ENCODE measurements around the gene BTC. TPM values are rescaled to one million over a fixed set of nuclear protein-coding genes. Genes with fewer than 3 reads are reported as not detected.

The BTC gene
- total and polyA plus RNA-seq, 9 of the 15 experiments (the other 6 are each of a cell fraction or from before 2014, with no cell fraction given): not detected

DNA sequence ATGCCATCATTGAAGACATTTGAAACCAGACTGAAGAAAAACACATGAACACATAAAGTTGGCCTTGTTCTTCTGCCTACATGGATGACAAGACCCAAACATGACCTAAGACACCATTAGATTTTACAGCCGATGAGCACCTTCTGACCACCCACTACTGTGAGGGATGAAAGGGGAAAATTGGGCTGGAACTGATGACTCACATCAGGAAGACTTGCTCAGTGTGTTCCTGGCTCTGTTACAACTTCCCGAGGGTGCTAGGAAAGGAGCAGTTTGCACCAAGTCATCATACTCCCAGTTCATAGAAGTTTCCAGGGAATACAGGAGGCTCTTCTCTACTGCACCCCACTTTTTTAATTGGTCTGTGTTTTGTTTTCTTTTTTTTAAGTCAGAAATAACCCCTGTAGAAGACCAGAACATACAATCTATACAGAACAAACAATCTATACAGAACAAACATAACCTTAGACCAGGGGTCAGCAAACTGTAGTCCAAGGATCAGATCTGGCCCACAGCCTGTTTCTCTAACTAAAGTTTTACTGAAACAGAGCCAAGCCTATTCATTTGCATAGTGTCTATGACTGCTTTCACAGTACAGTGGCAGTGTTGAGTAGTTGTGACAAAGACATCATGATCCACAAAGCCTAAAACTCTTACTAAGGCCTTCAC, 25.3 kb downstream of the BTC start:
- no peak for DNase-seq (ENCODE audit: extremely low read depth in 1 of 4, low spot score in 3 of 4)
- Histone ChIP-seq H3K27me3 (ENCODE audit: control insufficient read depth in 2 of 2, insufficient read depth in 2 of 2, low read length in 2 of 2) (no peaks in the 10 kb centered on the region; a peak in 1 of 5 replicates), H3K4me1 (replicated peaks in 1 of 2; ENCODE audit: control insufficient read depth in 2 of 2, insufficient read depth in 2 of 2, low read length in 2 of 2) (no peaks in the 10 kb centered on the region), H4K20me1 (replicated peaks; ENCODE audit: control insufficient read depth, insufficient read depth, low read length) (no peaks in the 10 kb centered on the region), H2AFZ (ENCODE audit: low read depth, low read length) (no peak overlapping the region), H3K4me3 (no peak overlapping the region), H3K4me2 (ENCODE audit: insufficient read depth, low read length) (no peak overlapping the region), H3K9ac (ENCODE audit: insufficient read depth in 1 of 2, low read depth in 2 of 2, low read length in 2 of 2) (no peak overlapping the region), H3K9me1 (ENCODE audit: control insufficient read depth, insufficient read depth, low read length) (no peaks in the 10 kb centered on the region), H3K79me2 (ENCODE audit: control insufficient read depth, insufficient read depth, low read length) (no peaks in the 10 kb centered on the region), H3K36me3 (ENCODE audit: control insufficient read depth, insufficient read depth, low read length) (no peaks in the 10 kb centered on the region), H3K27ac (ENCODE audit: extremely low read depth, low read depth, low read length) (no peak overlapping the region), H3K9me3 (replicated peaks; ENCODE audit: control insufficient read depth, insufficient read depth, low read depth, low read length) (no peaks in the 10 kb centered on the region)
- CTCF ChIA-PET (ENCODE audit: low intra/inter-chr PET ratio): no interaction called here
- 0% methylated on average over 2 of the region's 2 CpGs for WGBS (ENCODE audit: insufficient coverage, low coverage, missing lambda C conversion rate)
- intact Hi-C loops (cut with micrococcal nuclease) (no loop called here), in situ Hi-C loops (cut with MboI) (no loop called here)
- BruUV-seq (replicated peaks): no TSS peak
- POLR2A ChIA-PET: no interaction called here
- peak; percentile 47; the same call in 2 of the 3 replicates for ATAC-seq
- peak; percentile 6 for FAIRE-seq
- TF ChIP-seq ZNF77 (CRISPR knock-in tag; IDR thresholded peaks at IDR 0.05) (no peak), RBFOX2 (IDR thresholded peaks at IDR 0.05; ENCODE audit: low read depth, low read length) (no peak), CAMTA2 (CRISPR knock-in tag; conservative IDR thresholded peaks at IDR 0.05) (no peak), PML (IDR thresholded peaks at IDR 0.05; ENCODE audit: low read length) (no peak), PCBP2 (IDR thresholded peaks at IDR 0.05; ENCODE audit: low read depth, low read length, poor library complexity, severe bottlenecking) (no peak), RNF2 (IDR thresholded peaks at IDR 0.05) (no peak), KLF13 (tag; IDR thresholded peaks at IDR 0.05; ENCODE audit: borderline replicate concordance, low read depth) (no peak), HCFC1 (IDR thresholded peaks at IDR 0.05; ENCODE audit: low read depth, low read length) (no peak), MAFF (IDR thresholded peaks at IDR 0.05; ENCODE audit: low read length) (no peak), POLR2A (conservative IDR thresholded peaks at IDR 0.05) (no peak), ZNF507 (tag; conservative IDR thresholded peaks at IDR 0.05) (no peak), NFIC (IDR thresholded peaks at IDR 0.05) (0 out of 2 replicates have a peak, but pooled peaks have one; percentile 41), ZNF431 (CRISPR knock-in tag; IDR thresholded peaks at IDR 0.05) (no peak), SMARCB1 (IDR thresholded peaks at IDR 0.05; ENCODE audit: insufficient read length, low read depth) (no peak), NFRKB (IDR thresholded peaks at IDR 0.05; ENCODE audit: low read depth) (no peak), NR2C1 (IDR thresholded peaks at IDR 0.05) (no peak), NR2C1 (tag; IDR thresholded peaks at IDR 0.05) (no peak)
- TF ChIP-seq, protein P1, sequence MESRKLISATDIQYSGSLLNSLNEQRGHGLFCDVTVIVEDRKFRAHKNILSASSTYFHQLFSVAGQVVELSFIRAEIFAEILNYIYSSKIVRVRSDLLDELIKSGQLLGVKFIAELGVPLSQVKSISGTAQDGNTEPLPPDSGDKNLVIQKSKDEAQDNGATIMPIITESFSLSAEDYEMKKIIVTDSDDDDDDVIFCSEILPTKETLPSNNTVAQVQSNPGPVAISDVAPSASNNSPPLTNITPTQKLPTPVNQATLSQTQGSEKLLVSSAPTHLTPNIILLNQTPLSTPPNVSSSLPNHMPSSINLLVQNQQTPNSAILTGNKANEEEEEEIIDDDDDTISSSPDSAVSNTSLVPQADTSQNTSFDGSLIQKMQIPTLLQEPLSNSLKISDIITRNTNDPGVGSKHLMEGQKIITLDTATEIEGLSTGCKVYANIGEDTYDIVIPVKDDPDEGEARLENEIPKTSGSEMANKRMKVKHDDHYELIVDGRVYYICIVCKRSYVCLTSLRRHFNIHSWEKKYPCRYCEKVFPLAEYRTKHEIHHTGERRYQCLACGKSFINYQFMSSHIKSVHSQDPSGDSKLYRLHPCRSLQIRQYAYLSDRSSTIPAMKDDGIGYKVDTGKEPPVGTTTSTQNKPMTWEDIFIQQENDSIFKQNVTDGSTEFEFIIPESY (CRISPR knock-in tag; IDR thresholded peaks at IDR 0.05): no peak
- TF ChIP-seq, protein P2, sequence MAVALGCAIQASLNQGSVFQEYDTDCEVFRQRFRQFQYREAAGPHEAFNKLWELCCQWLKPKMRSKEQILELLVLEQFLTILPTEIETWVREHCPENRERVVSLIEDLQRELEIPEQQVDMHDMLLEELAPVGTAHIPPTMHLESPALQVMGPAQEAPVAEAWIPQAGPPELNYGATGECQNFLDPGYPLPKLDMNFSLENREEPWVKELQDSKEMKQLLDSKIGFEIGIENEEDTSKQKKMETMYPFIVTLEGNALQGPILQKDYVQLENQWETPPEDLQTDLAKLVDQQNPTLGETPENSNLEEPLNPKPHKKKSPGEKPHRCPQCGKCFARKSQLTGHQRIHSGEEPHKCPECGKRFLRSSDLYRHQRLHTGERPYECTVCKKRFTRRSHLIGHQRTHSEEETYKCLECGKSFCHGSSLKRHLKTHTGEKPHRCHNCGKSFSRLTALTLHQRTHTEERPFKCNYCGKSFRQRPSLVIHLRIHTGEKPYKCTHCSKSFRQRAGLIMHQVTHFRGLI (CRISPR knock-in tag; IDR thresholded peaks at IDR 0.05): no peak
- TF ChIP-seq, protein P3, sequence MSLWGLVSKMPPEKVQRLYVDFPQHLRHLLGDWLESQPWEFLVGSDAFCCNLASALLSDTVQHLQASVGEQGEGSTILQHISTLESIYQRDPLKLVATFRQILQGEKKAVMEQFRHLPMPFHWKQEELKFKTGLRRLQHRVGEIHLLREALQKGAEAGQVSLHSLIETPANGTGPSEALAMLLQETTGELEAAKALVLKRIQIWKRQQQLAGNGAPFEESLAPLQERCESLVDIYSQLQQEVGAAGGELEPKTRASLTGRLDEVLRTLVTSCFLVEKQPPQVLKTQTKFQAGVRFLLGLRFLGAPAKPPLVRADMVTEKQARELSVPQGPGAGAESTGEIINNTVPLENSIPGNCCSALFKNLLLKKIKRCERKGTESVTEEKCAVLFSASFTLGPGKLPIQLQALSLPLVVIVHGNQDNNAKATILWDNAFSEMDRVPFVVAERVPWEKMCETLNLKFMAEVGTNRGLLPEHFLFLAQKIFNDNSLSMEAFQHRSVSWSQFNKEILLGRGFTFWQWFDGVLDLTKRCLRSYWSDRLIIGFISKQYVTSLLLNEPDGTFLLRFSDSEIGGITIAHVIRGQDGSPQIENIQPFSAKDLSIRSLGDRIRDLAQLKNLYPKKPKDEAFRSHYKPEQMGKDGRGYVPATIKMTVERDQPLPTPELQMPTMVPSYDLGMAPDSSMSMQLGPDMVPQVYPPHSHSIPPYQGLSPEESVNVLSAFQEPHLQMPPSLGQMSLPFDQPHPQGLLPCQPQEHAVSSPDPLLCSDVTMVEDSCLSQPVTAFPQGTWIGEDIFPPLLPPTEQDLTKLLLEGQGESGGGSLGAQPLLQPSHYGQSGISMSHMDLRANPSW (CRISPR knock-in tag; IDR thresholded peaks at IDR 0.05): no peak
